ENCODE data around the gene NHSL2. TPM values are rescaled to one million over a fixed set of nuclear protein-coding genes. Genes with fewer than 3 reads are reported as not detected.
A peak's percentile ranks its signal among the peaks of the same experiment; 100 is the strongest.

Gene NHSL2
- total RNA-seq, 2 experiments from 2014 or later = 0.58 to 0.88 TPM

GRCh38 chrX:72122621-72123337 lies 212.1 kb downstream of the NHSL2 start:
- H3K27ac Mint-ChIP-seq = peak overlapping the region; percentile 8

GRCh38 chrX:72123471-72124185 lies 213.0 kb downstream of the NHSL2 start:
- intact Hi-C loops (cut with micrococcal nuclease) = no loop called here
- Mint-ChIP-seq H3K27me3 (peaks cover 18% of the 10 kb centered on the region), H3K9me3 (no peaks in the 10 kb centered on the region), H3K4me3 (no peak overlapping the region), H3K36me3 (ENCODE audit: low read depth) (no peaks in the 10 kb centered on the region), H3K27ac (no peak overlapping the region), H3K4me1 (ENCODE audit: low read depth) (peaks cover 22% of the 10 kb centered on the region)
- POLR2A ChIA-PET = no interaction called here
- CTCF ChIA-PET = interaction anchor here (4.6 to 4.8 kb wide), 2 partner anchors 102 to 106 kb away, joined by 38 to 39 read pairs; no protein-coding TSS in a partner anchor
- no peak for TF ChIP-seq CTCF (IDR thresholded peaks at IDR 0.05)
- ATAC-seq (no peak), DNase-seq (no peak)

More at GRCh38 chrX:72122621-72123337, 212.1 kb downstream of the NHSL2 start:
- Mint-ChIP-seq H3K4me1 (ENCODE audit: low read depth) (peaks cover 22% of the 10 kb centered on the region), H3K27me3 (peaks cover 15% of the 10 kb centered on the region), H3K36me3 (ENCODE audit: low read depth) (no peaks in the 10 kb centered on the region), H3K4me3 (no peak overlapping the region), H3K9me3 (no peaks in the 10 kb centered on the region)
- POLR2A ChIA-PET = no interaction called here
- no peak for DNase-seq
- CTCF ChIA-PET = no interaction called here
- no peak for TF ChIP-seq CTCF (IDR thresholded peaks at IDR 0.05)
- no peak for ATAC-seq
- intact Hi-C loops (cut with micrococcal nuclease) = no loop called here

- H3K27ac Mint-ChIP-seq = no peak overlapping the region
- H3K4me3 Mint-ChIP-seq = no peak overlapping the region
- H3K36me3 Mint-ChIP-seq (ENCODE audit: low read depth) = no peaks in the 10 kb centered on the region
- CTCF ChIA-PET = interaction anchor here (1.2 to 4.8 kb wide), 3 partner anchors 103 to 127 kb away, joined by 4 to 39 read pairs (median 38); no protein-coding TSS in a partner anchor
- intact Hi-C loops (cut with micrococcal nuclease) = loop anchor here (5.0 kb wide), 1 partner anchor 102 kb away; no protein-coding TSS in a partner anchor
- no peak for DNase-seq
- no peak for ATAC-seq
- peaks cover 21% of the 10 kb centered on the region for H3K27me3 Mint-ChIP-seq
- peaks cover 22% of the 10 kb centered on the region for H3K4me1 Mint-ChIP-seq (ENCODE audit: low read depth)
- no peak for TF ChIP-seq CTCF (IDR thresholded peaks at IDR 0.05)
- no peaks in the 10 kb centered on the region for H3K9me3 Mint-ChIP-seq
- POLR2A ChIA-PET = no interaction called here
These were observed 214.0 kb downstream of the NHSL2 start for GRCh38 chrX:72124540-72125201.

- ChIA-PET CTCF (interaction anchor here (0.6 to 4.8 kb wide), 13 partner anchors 8 to 157 kb away, joined by 3 to 39 read pairs (median 3); no protein-coding TSS in a partner anchor), POLR2A (no interaction called here)
- intact Hi-C loops (cut with micrococcal nuclease) = loop anchor here (2.0 to 5.0 kb wide), 2 partner anchors 103 to 127 kb away; no protein-coding TSS in a partner anchor
- Mint-ChIP-seq H3K27me3 (peaks cover 27% of the 10 kb centered on the region), H3K36me3 (ENCODE audit: low read depth) (no peaks in the 10 kb centered on the region), H3K4me1 (ENCODE audit: low read depth) (peaks cover 22% of the 10 kb centered on the region), H3K27ac (no peak overlapping the region), H3K9me3 (no peaks in the 10 kb centered on the region), H3K4me3 (no peak overlapping the region)
- no peak for TF ChIP-seq CTCF (IDR thresholded peaks at IDR 0.05)
- ATAC-seq (no peak), DNase-seq (no peak)
These were observed 214.8 kb downstream of the NHSL2 start for GRCh38 chrX:72125331-72126047.
